Activated naive CD4-positive, alpha-beta T cell treated with anti-CD3 and anti-CD28 coated beads, Interleukin-2, amount 10 ng/mL, durations not matched to agents 7 days and 5 days (primary cell): ENCODE data around the gene TIMM50.
"Not testable (repeated sequence)": the region's sequence is repeated elsewhere in the genome, so short reads cannot be mapped to it uniquely, and the experiment has no call there.

Experiments
- CTCF ChIA-PET: fragments of 350-600 bp; sonication (Branson Sonifier 250); formaldehyde crosslinking; loops from one replicate; lab custom pipeline; 2021; ENCODE audit warnings: antibody characterized with exemption; lab: Charles Lee
- DNase-seq: peaks from one replicate; pipeline ENCODE4 v3.0.0-alpha.2; 2020
- H3K27ac Mint-ChIP-seq: one replicate; pipeline ENCODE4 v1.8.0; 2021; ENCODE audit warnings: mild to moderate bottlenecking, moderate library complexity, mixed read lengths
- H3K27me3 Mint-ChIP-seq: one replicate; pipeline ENCODE4 v1.8.0; 2021; ENCODE audit warnings: mild to moderate bottlenecking, mixed read lengths
- H3K36me3 Mint-ChIP-seq: one replicate; pipeline ENCODE4 v1.8.0; 2021; ENCODE audit warnings: mixed read lengths
- H3K4me1 Mint-ChIP-seq: one replicate; pipeline ENCODE4 v1.8.0; 2021; ENCODE audit warnings: mixed read lengths
- H3K4me3 Mint-ChIP-seq: one replicate; pipeline ENCODE4 v1.8.0; 2021; ENCODE audit warnings: mild to moderate bottlenecking, moderate library complexity, mixed read lengths
- H3K9me3 Mint-ChIP-seq: one replicate; pipeline ENCODE4 v1.8.0; 2021; ENCODE audit warnings: mixed read lengths

TIMM50 gene

GRCh38 chr19:39475748-39476147 lies 4.9 kb upstream of the TIMM50 start:
- DNase-seq = no peak
- Mint-ChIP-seq H3K27me3 (no peaks in the 10 kb centered on the region), H3K4me3 (no peak overlapping the region), H3K4me1 (peaks cover 14% of the 10 kb centered on the region), H3K9me3 (no peaks in the 10 kb centered on the region), H3K27ac (no peak overlapping the region), H3K36me3 (peaks cover 37% of the 10 kb centered on the region)
- CTCF ChIA-PET = interaction anchor here (0.7 to 2.6 kb wide), 5 partner anchors 8 to 50 kb away, joined by 3 to 11 read pairs (median 3); no protein-coding TSS in a partner anchor

GRCh38 chr19:39479319-39479801 lies 1.3 kb upstream of the TIMM50 start:
- peaks cover 18% of the 10 kb centered on the region for H3K36me3 Mint-ChIP-seq
- DNase-seq, CTCF ChIA-PET, H3K9me3 Mint-ChIP-seq, H3K27me3 Mint-ChIP-seq: not testable (repeated sequence)
- peak overlapping the region; percentile 88 for H3K4me3 Mint-ChIP-seq
- H3K4me1 Mint-ChIP-seq = peaks cover 31% of the 10 kb centered on the region
- peak overlapping the region; percentile 88 for H3K27ac Mint-ChIP-seq

GRCh38 chr19:39479916-39480315 lies 722 bp upstream of the TIMM50 start:
- H3K36me3 Mint-ChIP-seq = peaks cover 12% of the 10 kb centered on the region
- CTCF ChIA-PET = no interaction called here
- no peak for DNase-seq

GRCh38 chr19:39481229-39481545 lies 549 bp downstream of the TIMM50 start:
- peaks cover 31% of the 10 kb centered on the region for H3K4me1 Mint-ChIP-seq
- no peak for DNase-seq
- no peaks in the 10 kb centered on the region for H3K9me3 Mint-ChIP-seq
- peak overlapping the region; percentile 88 for H3K4me3 Mint-ChIP-seq
- peak overlapping the region; percentile 88 for H3K27ac Mint-ChIP-seq
- no peaks in the 10 kb centered on the region for H3K27me3 Mint-ChIP-seq
- H3K36me3 Mint-ChIP-seq = peaks cover 4% of the 10 kb centered on the region
- CTCF ChIA-PET = no interaction called here

More at GRCh38 chr19:39479916-39480315, 722 bp upstream of the TIMM50 start:
- no peaks in the 10 kb centered on the region for H3K27me3 Mint-ChIP-seq
- peak overlapping the region; percentile 88 for H3K4me3 Mint-ChIP-seq
- H3K4me1 Mint-ChIP-seq = peaks cover 31% of the 10 kb centered on the region
- no peaks in the 10 kb centered on the region for H3K9me3 Mint-ChIP-seq
- peak overlapping the region; percentile 88 for H3K27ac Mint-ChIP-seq

GRCh38 chr19:39481676-39482075 lies 1.0 kb downstream of the TIMM50 start:
- Mint-ChIP-seq H3K4me3 (peak overlapping the region; percentile 88), H3K27ac (peak overlapping the region; percentile 88), H3K27me3 (no peaks in the 10 kb centered on the region), H3K4me1 (peaks cover 31% of the 10 kb centered on the region), H3K9me3 (no peaks in the 10 kb centered on the region), H3K36me3 (peaks cover 7% of the 10 kb centered on the region)
- CTCF ChIA-PET = no interaction called here
- no peak for DNase-seq

GRCh38 chr19:39483141-39483540 lies 2.5 kb downstream of the TIMM50 start:
- no peaks in the 10 kb centered on the region for H3K9me3 Mint-ChIP-seq
- peaks cover 15% of the 10 kb centered on the region for H3K36me3 Mint-ChIP-seq
- no peak overlapping the region for H3K27ac Mint-ChIP-seq
- no peak overlapping the region for H3K4me3 Mint-ChIP-seq
- CTCF ChIA-PET = interaction anchor here (3.1 kb wide), 1 partner anchor 9 kb away, joined by 11 read pairs; no protein-coding TSS in a partner anchor
- H3K4me1 Mint-ChIP-seq = peaks cover 31% of the 10 kb centered on the region
- no peak for DNase-seq
- no peaks in the 10 kb centered on the region for H3K27me3 Mint-ChIP-seq

- Mint-ChIP-seq H3K9me3 (no peaks in the 10 kb centered on the region), H3K27me3 (no peaks in the 10 kb centered on the region), H3K4me3 (no peak overlapping the region), H3K36me3 (peaks cover 21% of the 10 kb centered on the region), H3K4me1 (no peaks in the 10 kb centered on the region), H3K27ac (no peak overlapping the region)
- CTCF ChIA-PET = no interaction called here
- no peak for DNase-seq
Measured at GRCh38 chr19:39489756-39490155, 9.1 kb downstream of the TIMM50 start.

- Mint-ChIP-seq H3K9me3 (no peaks in the 10 kb centered on the region), H3K27ac (no peak overlapping the region), H3K36me3 (peaks cover 14% of the 10 kb centered on the region), H3K4me1 (no peaks in the 10 kb centered on the region), H3K27me3 (peaks cover 18% of the 10 kb centered on the region), H3K4me3 (no peak overlapping the region)
- no peak for DNase-seq
- CTCF ChIA-PET = no interaction called here
Measured at GRCh38 chr19:39492225-39492624, 11.6 kb downstream of the TIMM50 start.

- Mint-ChIP-seq H3K4me3 (no peak overlapping the region), H3K4me1 (no peaks in the 10 kb centered on the region), H3K27ac (no peak overlapping the region), H3K9me3 (no peaks in the 10 kb centered on the region), H3K27me3 (peaks cover 24% of the 10 kb centered on the region), H3K36me3 (peaks cover 13% of the 10 kb centered on the region)
- DNase-seq = no peak
- CTCF ChIA-PET = no interaction called here
Measured at GRCh38 chr19:39492788-39493187, 12.2 kb downstream of the TIMM50 start.

- CTCF ChIA-PET = interaction anchor here (0.9 kb wide), 1 partner anchor 9 kb away, joined by 3 read pairs; no protein-coding TSS in a partner anchor
- Mint-ChIP-seq H3K4me1 (peaks cover 12% of the 10 kb centered on the region), H3K9me3 (no peaks in the 10 kb centered on the region), H3K36me3 (peaks cover 2% of the 10 kb centered on the region), H3K4me3 (no peak overlapping the region), H3K27me3 (peaks cover 43% of the 10 kb centered on the region), H3K27ac (no peak overlapping the region)
- no peak for DNase-seq
Measured at GRCh38 chr19:39494661-39495060, 14.0 kb downstream of the TIMM50 start.

- CTCF ChIA-PET = interaction anchor here (1.2 kb wide), 1 partner anchor 37 kb away, joined by 5 read pairs; the partner anchor contains the start of gene EID2B
- H3K4me3 Mint-ChIP-seq = no peak overlapping the region
- peaks cover 15% of the 10 kb centered on the region for H3K4me1 Mint-ChIP-seq
- H3K27ac Mint-ChIP-seq = no peak overlapping the region
- no peak for DNase-seq
- H3K9me3 Mint-ChIP-seq = no peaks in the 10 kb centered on the region
- peaks cover 57% of the 10 kb centered on the region for H3K27me3 Mint-ChIP-seq
- no peaks in the 10 kb centered on the region for H3K36me3 Mint-ChIP-seq
Measured at GRCh38 chr19:39496063-39496462, 15.4 kb downstream of the TIMM50 start.

- Mint-ChIP-seq H3K27ac (no peak overlapping the region), H3K4me1 (peaks cover 15% of the 10 kb centered on the region), H3K27me3 (peaks cover 62% of the 10 kb centered on the region), H3K9me3 (no peaks in the 10 kb centered on the region), H3K36me3 (no peaks in the 10 kb centered on the region), H3K4me3 (no peak overlapping the region)
- no peak for DNase-seq
- CTCF ChIA-PET = interaction anchor here (0.9 to 1.8 kb wide), 4 partner anchors 17 to 57 kb away, joined by 3 to 9 read pairs (median 6); partner anchors contain the start of gene EID2B
Measured at GRCh38 chr19:39497701-39497995, 17.0 kb downstream of the TIMM50 start.

- peak; percentile 59 for DNase-seq
- peaks cover 65% of the 10 kb centered on the region for H3K27me3 Mint-ChIP-seq
- peaks cover 18% of the 10 kb centered on the region for H3K4me1 Mint-ChIP-seq
- H3K27ac Mint-ChIP-seq = peak overlapping the region; percentile 0
- CTCF ChIA-PET = interaction anchor here (0.6 to 1.8 kb wide), 6 partner anchors 16 to 297 kb away, joined by 3 to 9 read pairs (median 4); partner anchors contain the start of gene EID2B
- peak overlapping the region; percentile 1 for H3K4me3 Mint-ChIP-seq
- no peaks in the 10 kb centered on the region for H3K9me3 Mint-ChIP-seq
- H3K36me3 Mint-ChIP-seq = no peaks in the 10 kb centered on the region
Measured at GRCh38 chr19:39497996-39498797, 17.6 kb downstream of the TIMM50 start.

GRCh38 chr19:39498798-39499642 lies 18.4 kb downstream of the TIMM50 start, which contains the start of gene DLL3:
DLL3 (plus strand) TSS chr19:39498947; CDS start chr19:39498975, 28 bp downstream.
- CTCF ChIA-PET = interaction anchor here (0.6 to 1.3 kb wide), 2 partner anchors 26 to 296 kb away, joined by 3 to 5 read pairs; no protein-coding TSS in a partner anchor
- H3K36me3 Mint-ChIP-seq = no peaks in the 10 kb centered on the region

More at GRCh38 chr19:39498798-39499642, 18.4 kb downstream of the TIMM50 start, which contains the start of gene DLL3:
- H3K27ac Mint-ChIP-seq = peak within 1 kb of the TSS; percentile 9
- H3K4me1 Mint-ChIP-seq = peaks cover 24% of the 10 kb centered on the region
- peak; percentile 29 for DNase-seq
- peak within 1 kb of the TSS; percentile 31 for H3K4me3 Mint-ChIP-seq
- H3K9me3 Mint-ChIP-seq = no peaks in the 10 kb centered on the region
- H3K27me3 Mint-ChIP-seq = peaks cover 73% of the 10 kb centered on the region
